Measurements from ENCODE around the gene SLITRK6.

DNA sequence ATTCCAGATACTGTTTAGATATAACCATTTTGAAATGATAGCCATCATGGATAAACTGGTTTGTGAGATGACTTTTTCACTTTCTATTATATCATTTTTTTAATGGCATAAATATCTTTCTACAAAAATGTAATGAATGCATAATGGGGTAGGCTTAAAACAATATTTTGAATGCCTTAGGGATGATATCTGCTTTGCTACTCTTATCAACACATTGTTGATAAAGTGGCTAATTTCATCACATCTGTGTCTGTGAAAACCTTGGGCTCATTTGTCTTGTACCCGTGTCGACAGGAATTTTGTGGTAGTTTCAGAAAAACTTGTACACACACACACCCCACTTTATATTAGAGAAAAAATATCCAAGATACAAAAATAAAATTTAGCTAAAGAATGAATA lies 44.1 kb downstream of the SLITRK6 start:
- no peak for TF ChIP-seq POLR2A (IDR thresholded peaks at IDR 0.05; ENCODE audit: low read depth, low read length)
- TF ChIP-seq POLR2AphosphoS5 (IDR thresholded peaks at IDR 0.05; ENCODE audit: low read depth, low read length): no peak
- no peak for TF ChIP-seq TAF1 (IDR thresholded peaks at IDR 0.05; ENCODE audit: borderline replicate concordance, low read depth, low read length)
